GM18526 (cell line): ENCODE results near the gene HMGN3.

Experiments
- POLR2A ChIP-seq: IDR thresholded peaks from 3 replicates; pipeline ENCODE4 v1.6.1; 2011; ENCODE audit not compliant: insufficient read length; ENCODE audit errors: extremely low read depth

HMGN3 gene

GRCh38 chr6:79168695-79168980 lies 65.8 kb downstream of the HMGN3 start:
- TF ChIP-seq POLR2A = no peak

- no peak for TF ChIP-seq POLR2A
Observed at GRCh38 chr6:79167931-79168694, 66.4 kb downstream of the HMGN3 start.

DNA sequence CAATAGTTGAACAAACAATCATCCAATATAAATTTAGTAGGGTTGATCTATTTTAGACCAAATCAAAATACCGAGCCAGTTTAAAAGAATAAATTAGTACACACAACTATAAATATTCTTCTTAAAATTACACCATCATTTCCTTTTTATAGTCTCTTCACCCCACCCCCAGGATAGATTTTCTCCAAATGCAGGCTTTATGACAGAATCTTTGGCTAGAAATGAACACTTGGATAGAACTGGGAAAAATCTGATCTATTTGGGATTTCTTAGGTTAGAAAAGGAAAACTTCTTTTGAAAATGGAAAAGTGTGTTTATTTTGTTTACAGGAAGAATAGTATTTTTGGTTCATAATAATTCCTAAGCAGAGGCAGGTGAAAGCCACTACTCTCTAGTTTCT lies 74.6 kb downstream of the HMGN3 start:
- no peak for TF ChIP-seq POLR2A

DNA sequence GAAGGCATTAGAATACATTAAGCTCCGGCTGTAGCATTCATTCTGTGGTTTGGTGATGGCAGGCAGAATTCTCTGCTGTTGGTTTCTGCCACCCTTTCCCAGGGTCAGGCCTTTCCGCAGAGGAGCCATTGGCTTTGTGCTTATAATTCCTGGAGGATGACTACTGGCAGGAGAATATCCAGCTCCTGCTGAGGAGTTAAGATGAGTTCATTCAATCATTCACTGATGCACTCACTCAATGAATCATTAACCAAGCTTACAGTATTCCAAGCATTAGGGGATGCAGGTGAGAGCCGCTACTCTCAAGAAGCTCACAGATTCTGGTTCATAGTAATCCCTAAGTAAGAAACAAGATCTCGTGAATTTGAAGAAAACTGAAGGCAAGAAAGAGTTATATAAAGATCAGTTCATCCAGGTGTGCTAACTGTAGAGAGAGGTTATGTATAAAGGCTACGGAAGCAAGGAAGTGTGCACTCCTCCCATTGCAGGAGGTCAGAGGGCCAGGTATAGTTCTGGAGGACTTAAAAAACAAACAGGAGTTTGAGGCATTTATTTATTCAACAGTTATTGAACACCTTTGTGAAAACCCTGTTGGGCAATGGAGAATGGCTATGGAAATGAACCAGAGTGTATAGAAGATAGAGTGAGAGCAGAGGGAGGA lies 75.5 kb downstream of the HMGN3 start:
- TF ChIP-seq POLR2A = no peak

- no peak for TF ChIP-seq POLR2A
Observed at GRCh38 chr6:79157961-79158644, 76.4 kb downstream of the HMGN3 start.

- TF ChIP-seq POLR2A = no peak
Observed at GRCh38 chr6:79152269-79152737, 82.2 kb downstream of the HMGN3 start.
